Esophagus squamous epithelium (tissue), 4 donors: ENCODE results near the gene HPCAL4.

ENCODE experiments used
- CTCF ChIP-seq, 6 experiments: fragments of 450-650 bp in 4 of 6; fragments of 200-600 bp in 2 of 6; sonication (generic) in 2 of 6; IDR thresholded peaks; one replicate each; pipeline ENCODE4 v1.5.1; 2016 to 2019; ENCODE audit warnings: antibody characterized with exemption in 6 of 6, mild to moderate bottlenecking in 4 of 6, moderate library complexity in 4 of 6
- POLR2A ChIP-seq, 4 donors: fragments of 450-650 bp; IDR thresholded peaks; one replicate each; pipeline ENCODE4 v1.6.1; 2017; ENCODE audit warnings: antibody characterized with exemption in 4 of 4, mild to moderate bottlenecking in 4 of 4, moderate library complexity in 3 of 4

- TF ChIP-seq CTCF (IDR thresholded peaks at IDR 0.05) (no peak), POLR2A (IDR thresholded peaks at IDR 0.05) (no peak)
These were observed 13.5 kb upstream of the HPCAL4 start for GRCh38 chr1:39704757-39705156.
